Measurements from ENCODE around the gene YIPF1. TPM values are rescaled to one million over a fixed set of nuclear protein-coding genes. Genes with fewer than 3 reads are reported as not detected.

The YIPF1 gene
- total RNA-seq, 2 donors from 2014 or later = 16.1 to 21.1 TPM

GRCh38 chr1:53931523-53931922, 41.9 kb upstream of the YIPF1 start:
- 88 to 96% methylated on average over 2 of the region's 2 CpGs for WGBS, 2 donors
- H3K4me1 ChIP-seq = no peaks in the 10 kb centered on the region

GRCh38 chr1:53930932-53931331, 41.3 kb upstream of the YIPF1 start:
- intact Hi-C loops (cut with DNase I) = no loop called here
- ATAC-seq = no peak

More at GRCh38 chr1:53931523-53931922, 41.9 kb upstream of the YIPF1 start:
- Histone ChIP-seq H3K36me3 (replicated peaks in 1 of 2; ENCODE audit: insufficient read depth in 1 of 2, low read depth in 2 of 2) (peaks cover 0 to 5% of the 10 kb centered on the region in 2 donors), H3K27me3 (no peaks in the 10 kb centered on the region), H3K9me3 (no peaks in the 10 kb centered on the region), H3K27ac (no peak overlapping the region), H3K4me3 (no peak overlapping the region)
- DNase-seq (no peak), ATAC-seq (no peak)
- intact Hi-C loops (cut with DNase I) = no loop called here
- TF ChIP-seq CTCF (IDR thresholded peaks at IDR 0.05) (no peak), POLR2A (IDR thresholded peaks at IDR 0.05) (no peak)

GRCh38 chr1:53929246-53929960, 39.8 kb upstream of the YIPF1 start:
- TF ChIP-seq CTCF (IDR thresholded peaks at IDR 0.05) (no peak), POLR2A (IDR thresholded peaks at IDR 0.05) (no peak)
- DNase-seq (no peak), ATAC-seq (no peak)
- Histone ChIP-seq H3K36me3 (replicated peaks in 1 of 2; ENCODE audit: insufficient read depth in 1 of 2, low read depth in 2 of 2) (peaks cover 0 to 5% of the 10 kb centered on the region in 2 donors), H3K27me3 (no peaks in the 10 kb centered on the region), H3K4me3 (no peak overlapping the region), H3K27ac (no peak overlapping the region), H3K4me1 (no peaks in the 10 kb centered on the region), H3K9me3 (no peaks in the 10 kb centered on the region)
- WGBS, 2 donors = 91 to 92% methylated on average over 2 of the region's 2 CpGs
- intact Hi-C loops (cut with DNase I) = no loop called here

More at GRCh38 chr1:53930932-53931331, 41.3 kb upstream of the YIPF1 start:
- H3K4me1 ChIP-seq = no peaks in the 10 kb centered on the region
- H3K9me3 ChIP-seq = no peaks in the 10 kb centered on the region
- TF ChIP-seq POLR2A (IDR thresholded peaks at IDR 0.05) (no peak), CTCF (IDR thresholded peaks at IDR 0.05) (no peak)
- 87 to 94% methylated on average over 3 of the region's 3 CpGs for WGBS, 2 donors
- no peak overlapping the region for H3K4me3 ChIP-seq
- no peak overlapping the region for H3K27ac ChIP-seq
- peaks cover 0 to 5% of the 10 kb centered on the region in 2 donors for H3K36me3 ChIP-seq (replicated peaks in 1 of 2; ENCODE audit: insufficient read depth in 1 of 2, low read depth in 2 of 2)
- H3K27me3 ChIP-seq = no peaks in the 10 kb centered on the region
- DNase-seq = no peak

GRCh38 chr1:53927376-53927881, 37.8 kb upstream of the YIPF1 start:
- DNase-seq (no peak), ATAC-seq (no peak)
- no peak overlapping the region for H3K4me3 ChIP-seq
- peaks cover 0 to 5% of the 10 kb centered on the region in 2 donors for H3K36me3 ChIP-seq (replicated peaks in 1 of 2; ENCODE audit: insufficient read depth in 1 of 2, low read depth in 2 of 2)
- no peaks in the 10 kb centered on the region for H3K27me3 ChIP-seq
- intact Hi-C loops (cut with DNase I) = no loop called here
- no peaks in the 10 kb centered on the region for H3K4me1 ChIP-seq
- TF ChIP-seq POLR2A (IDR thresholded peaks at IDR 0.05) (no peak), CTCF (IDR thresholded peaks at IDR 0.05) (no peak)
- H3K27ac ChIP-seq = no peak overlapping the region
- WGBS, 2 donors = 93 to 94% methylated on average over 2 of the region's 2 CpGs
- no peaks in the 10 kb centered on the region for H3K9me3 ChIP-seq

- TF ChIP-seq CTCF (IDR thresholded peaks at IDR 0.05) = no peak
- no peak for TF ChIP-seq POLR2A (IDR thresholded peaks at IDR 0.05)
- Histone ChIP-seq H3K4me3 (no peak overlapping the region), H3K9me3 (no peaks in the 10 kb centered on the region), H3K36me3 (replicated peaks in 1 of 2; ENCODE audit: insufficient read depth in 1 of 2, low read depth in 2 of 2) (no peaks in the 10 kb centered on the region), H3K27ac (peak overlapping the region in 2 of 4 donors; percentile 64 to 68), H3K4me1 (peaks cover 18% of the 10 kb centered on the region), H3K27me3 (no peaks in the 10 kb centered on the region)
- ATAC-seq = no peak
- DNase-seq = peak in 2 of 4 donors; percentile 22 to 27
- 50 to 58% methylated on average over 3 of the region's 3 CpGs for WGBS, 2 donors
- intact Hi-C loops (cut with DNase I) = no loop called here
Observed at GRCh38 chr1:53919675-53920066, 30.1 kb upstream of the YIPF1 start.
